Measurements from ENCODE around the gene SORCS1. TPM values are rescaled to one million over a fixed set of nuclear protein-coding genes. Genes with fewer than 3 reads are reported as not detected.

SORCS1 gene
- polyA plus RNA-seq, 1 donor (not counting 4 experiments of a cell fraction or from before 2014, with no cell fraction given): not detected

GRCh38 chr10:106694696-106695095 is 469.8 kb downstream of the SORCS1 start:
- Histone ChIP-seq H3K4me1 (ENCODE audit: control insufficient read depth, extremely low read depth, insufficient read depth, low read length) (no peaks in the 10 kb centered on the region), H3K4me3 (ENCODE audit: control insufficient read depth in 2 of 3, extremely low read depth in 1 of 3, insufficient read depth in 2 of 3, low read depth in 1 of 3, low read length in 3 of 3) (no peak overlapping the region), H3K9ac (ENCODE audit: control insufficient read depth, extremely low read depth, insufficient read depth, low read length) (no peak overlapping the region), H3K36me3 (ENCODE audit: control insufficient read depth in 2 of 2, extremely low read depth in 1 of 2, insufficient read depth in 2 of 2, low read length in 2 of 2) (no peaks in the 10 kb centered on the region), H2AFZ (ENCODE audit: control insufficient read depth, low read length) (no peak overlapping the region), H3K79me2 (ENCODE audit: control insufficient read depth, insufficient read depth, low read length) (no peaks in the 10 kb centered on the region), H3K4me2 (ENCODE audit: control insufficient read depth, extremely low read depth, insufficient read depth, low read depth, low read length) (no peak overlapping the region), H3K9me3 (ENCODE audit: control insufficient read depth, low read depth, low read length) (no peaks in the 10 kb centered on the region), H4K20me1 (ENCODE audit: control insufficient read depth, extremely low read depth, insufficient read depth, low read length) (no peaks in the 10 kb centered on the region), H3K9me1 (ENCODE audit: control insufficient read depth, extremely low read depth, insufficient read depth, low read length) (no peaks in the 10 kb centered on the region), H3K27ac (ENCODE audit: control insufficient read depth, insufficient read depth, low read length) (no peak overlapping the region), H3K27me3 (ENCODE audit: control insufficient read depth, extremely low read depth, insufficient read depth, low read length) (no peaks in the 10 kb centered on the region)
- TF ChIP-seq EZH2 (IDR thresholded peaks at IDR 0.05; ENCODE audit: low read length): no peak
- TF ChIP-seq CTCF (optimal IDR thresholded peaks at IDR 0.05 in 1 of 3, IDR thresholded peaks at IDR 0.05 in 1 of 3, conservative IDR thresholded peaks at IDR 0.05 in 1 of 3; ENCODE audit: extremely low read depth in 1 of 3, insufficient read depth in 2 of 3, low read length in 3 of 3): no peak
- no peak for FAIRE-seq
- no peak for DNase-seq (ENCODE audit: low read depth, low spot score)
- dilution Hi-C loops (cut with MboI; ENCODE audit: extremely low pct_ligation_motif_present, low sequenced_read_pairs): no loop called here

GRCh38 chr10:106682175-106682574 is 482.3 kb downstream of the SORCS1 start:
- TF ChIP-seq CTCF (optimal IDR thresholded peaks at IDR 0.05 in 1 of 3, IDR thresholded peaks at IDR 0.05 in 1 of 3, conservative IDR thresholded peaks at IDR 0.05 in 1 of 3; ENCODE audit: extremely low read depth in 1 of 3, insufficient read depth in 2 of 3, low read length in 3 of 3) (no peak), EZH2 (IDR thresholded peaks at IDR 0.05; ENCODE audit: low read length) (no peak)
- no peaks in the 10 kb centered on the region for H3K9me3 ChIP-seq (ENCODE audit: control insufficient read depth, low read depth, low read length)
- no peaks in the 10 kb centered on the region for H3K4me1 ChIP-seq (ENCODE audit: control insufficient read depth, extremely low read depth, insufficient read depth, low read length)
- no peak overlapping the region for H3K9ac ChIP-seq (ENCODE audit: control insufficient read depth, extremely low read depth, insufficient read depth, low read length)
- no peaks in the 10 kb centered on the region for H4K20me1 ChIP-seq (ENCODE audit: control insufficient read depth, extremely low read depth, insufficient read depth, low read length)
- H3K27me3 ChIP-seq (ENCODE audit: control insufficient read depth, extremely low read depth, insufficient read depth, low read length): no peaks in the 10 kb centered on the region
- no peak overlapping the region for H2AFZ ChIP-seq (ENCODE audit: control insufficient read depth, low read length)
- H3K79me2 ChIP-seq (ENCODE audit: control insufficient read depth, insufficient read depth, low read length): no peaks in the 10 kb centered on the region
- no peak overlapping the region for H3K4me2 ChIP-seq (ENCODE audit: control insufficient read depth, extremely low read depth, insufficient read depth, low read depth, low read length)
- H3K27ac ChIP-seq (ENCODE audit: control insufficient read depth, insufficient read depth, low read length): no peak overlapping the region
- dilution Hi-C loops (cut with MboI; ENCODE audit: extremely low pct_ligation_motif_present, low sequenced_read_pairs): no loop called here
- no peaks in the 10 kb centered on the region for H3K36me3 ChIP-seq (ENCODE audit: control insufficient read depth in 2 of 2, extremely low read depth in 1 of 2, insufficient read depth in 2 of 2, low read length in 2 of 2)
- no peak for FAIRE-seq
- no peak overlapping the region for H3K4me3 ChIP-seq (ENCODE audit: control insufficient read depth in 2 of 3, extremely low read depth in 1 of 3, insufficient read depth in 2 of 3, low read depth in 1 of 3, low read length in 3 of 3)
- no peaks in the 10 kb centered on the region for H3K9me1 ChIP-seq (ENCODE audit: control insufficient read depth, extremely low read depth, insufficient read depth, low read length)
- no peak for DNase-seq (ENCODE audit: low read depth, low spot score)

Data from keratinocyte (primary cell).